GM23338 (cell line): ENCODE measurements around the gene KRTAP5-3. TPM values are rescaled to one million over a fixed set of nuclear protein-coding genes. Genes with fewer than 3 reads are reported as not detected.

Experiments
- ATAC-seq: fragments of 200-7000 bp; cut with Tn5 transposase; 3 replicates; pipeline ENCODE4 v1.9.1; 2020
- DNase-seq: peaks from one replicate; pipeline ENCODE4 v3.0.0-alpha.2; 2015; ENCODE audit warnings: low spot score
- H2AFZ ChIP-seq: fragments of 200-600 bp; sonication (generic); 2 replicates; pipeline ENCODE4 v1.8.0; 2016; ENCODE audit warnings: antibody characterized with exemption, mild to moderate bottlenecking, moderate library complexity
- H3F3A ChIP-seq: fragments of 200-600 bp; sonication (generic); replicated peaks from 2 replicates; pipeline ENCODE4 v1.8.0; 2017; ENCODE audit warnings: antibody characterized with exemption, mixed run types, low read depth
- H3K27ac ChIP-seq: fragments of 200-600 bp; sonication (generic); 2 replicates; pipeline ENCODE4 v1.6.1; 2016; ENCODE audit warnings: low read depth
- H3K27me3 ChIP-seq: fragments of 200-600 bp; sonication (generic); 2 replicates; pipeline ENCODE4 v1.8.0; 2016; ENCODE audit warnings: mild to moderate bottlenecking, mixed run types, moderate library complexity; ENCODE audit not compliant: insufficient read depth
- H3K36me3 ChIP-seq: fragments of 200-600 bp; sonication (generic); 2 replicates; pipeline ENCODE4 v1.8.0; 2016; ENCODE audit warnings: mild to moderate bottlenecking; ENCODE audit not compliant: insufficient read depth
- H3K4me1 ChIP-seq: fragments of 200-600 bp; sonication (generic); 2 replicates; pipeline ENCODE4 v1.8.0; 2016; ENCODE audit warnings: mild to moderate bottlenecking, moderate library complexity; ENCODE audit not compliant: insufficient read depth
- H3K4me2 ChIP-seq: fragments of 200-600 bp; sonication (generic); 2 replicates; pipeline ENCODE4 v1.7.1; 2017; ENCODE audit warnings: mixed run types
- H3K4me3 ChIP-seq: fragments of 200-600 bp; sonication (generic); 2 replicates; pipeline ENCODE4 v1.6.1; 2016; ENCODE audit warnings: mixed run types
- H3K79me2 ChIP-seq: fragments of 200-600 bp; sonication (generic); replicated peaks from 2 replicates; pipeline ENCODE4 v1.8.0; 2017; ENCODE audit warnings: mild to moderate bottlenecking; ENCODE audit not compliant: insufficient read depth
- H3K9me2 ChIP-seq: fragments of 200-600 bp; sonication (generic); 2 replicates; pipeline ENCODE4 v1.8.0; 2017; ENCODE audit not compliant: insufficient read depth
- H4K20me1 ChIP-seq: fragments of 200-600 bp; sonication (generic); replicated peaks from 2 replicates; pipeline ENCODE4 v1.8.0; 2017; ENCODE audit warnings: mild to moderate bottlenecking; ENCODE audit not compliant: insufficient read depth
- H3K27ac Mint-ChIP-seq: 2 replicates; pipeline ENCODE4 v1.8.0; 2020; ENCODE audit warnings: inconsistent platforms, mild to moderate bottlenecking, moderate library complexity, mixed read lengths
- H3K27me3 Mint-ChIP-seq: 3 replicates; pipeline ENCODE4 v1.8.0; 2022; ENCODE audit warnings: low read depth, mild to moderate bottlenecking, moderate library complexity, mixed read lengths, inconsistent platforms; ENCODE audit not compliant: insufficient read depth, poor library complexity
- H3K36me3 Mint-ChIP-seq: 3 replicates; pipeline ENCODE4 v1.8.0; 2021; ENCODE audit warnings: low read depth, mild to moderate bottlenecking, inconsistent platforms, moderate library complexity, mixed read lengths
- H3K4me1 Mint-ChIP-seq: 3 replicates; pipeline ENCODE4 v1.8.0; 2020; ENCODE audit warnings: mild to moderate bottlenecking, inconsistent platforms, mixed read lengths
- H3K4me3 Mint-ChIP-seq: 3 replicates; pipeline ENCODE4 v1.8.0; 2021; ENCODE audit warnings: moderate library complexity, mild to moderate bottlenecking, inconsistent platforms, mixed read lengths
- H3K9me3 Mint-ChIP-seq: 3 replicates; pipeline ENCODE4 v1.8.0; 2020; ENCODE audit warnings: moderate library complexity, mild to moderate bottlenecking, inconsistent platforms, mixed read lengths
- CREB1 ChIP-seq: fragments of 250-450 bp; sonication (Bioruptor Pico); IDR thresholded peaks from 2 replicates; pipeline ENCODE4 v1.5.0; 2020; ENCODE audit warnings: low read depth, mild to moderate bottlenecking, moderate library complexity
- CTCF ChIP-seq, 2 experiments: fragments of 200-600 bp in 1 of 2; sonication (generic) in 1 of 2; conservative IDR thresholded peaks; 2 replicates each; pipeline versions ENCODE4 v1.5.1 to v1.6.1; 2016 to 2017; ENCODE audit warnings: antibody characterized with exemption in 2 of 2, low read depth in 2 of 2, mild to moderate bottlenecking in 2 of 2, moderate library complexity in 1 of 2
- ETS1 ChIP-seq: IDR thresholded peaks from 2 replicates; pipeline ENCODE4 v1.6.1; 2016; ENCODE audit warnings: antibody characterized with exemption
- EZH2 ChIP-seq: fragments of 200-600 bp; sonication (generic); IDR thresholded peaks from one replicate; pipeline ENCODE4 v1.8.0; 2017; ENCODE audit warnings: antibody characterized with exemption, mild to moderate bottlenecking, low read depth; ENCODE audit not compliant: unreplicated experiment
- EZH2phosphoT487 ChIP-seq: fragments of 200-600 bp; sonication (generic); IDR thresholded peaks from one replicate; pipeline ENCODE4 v1.8.1; 2018; ENCODE audit warnings: antibody characterized with exemption; ENCODE audit not compliant: unreplicated experiment
- JUNB ChIP-seq: IDR thresholded peaks from one replicate; pipeline ENCODE4 v1.6.1; 2016; ENCODE audit warnings: antibody characterized with exemption; ENCODE audit not compliant: unreplicated experiment
- NANOG ChIP-seq: IDR thresholded peaks from 2 replicates; pipeline ENCODE4 v1.6.1; 2016; ENCODE audit warnings: antibody characterized with exemption, borderline replicate concordance
- REST ChIP-seq: IDR thresholded peaks from one replicate; pipeline ENCODE4 v1.6.1; 2018; ENCODE audit warnings: antibody characterized with exemption; ENCODE audit not compliant: unreplicated experiment
- ZNF114 ChIP-seq: fragments of 250-450 bp; sonication (Bioruptor Pico); IDR thresholded peaks from 2 replicates; pipeline ENCODE4 v1.5.0; 2020; ENCODE audit warnings: mild to moderate bottlenecking, moderate library complexity
- ZNF462 ChIP-seq: fragments of 250-450 bp; sonication (Bioruptor Pico); IDR thresholded peaks from 2 replicates; pipeline ENCODE4 v1.5.0; 2020; ENCODE audit warnings: mild to moderate bottlenecking, moderate library complexity
- polyA plus RNA-seq: library from polyadenylated mRNA; unstranded; fragments of >200 nt; fragmentation: Nextera tagmentation; extraction: Ambion mirVana; gene quantifications from 2 replicates; pipeline ENCODE4 v1.2.1, GENCODE V29; 2016
- total RNA-seq: library from RNA; depleted of rRNA; stranded (reverse); fragments of >200 nt; shearing (Covaris generic); gene quantifications from 2 replicates; pipeline ENCODE4 v1.2.3, GENCODE V29; 2014

Gene KRTAP5-3
- total and polyA plus RNA-seq, 2 experiments from 2014 or later: not detected

DNA sequence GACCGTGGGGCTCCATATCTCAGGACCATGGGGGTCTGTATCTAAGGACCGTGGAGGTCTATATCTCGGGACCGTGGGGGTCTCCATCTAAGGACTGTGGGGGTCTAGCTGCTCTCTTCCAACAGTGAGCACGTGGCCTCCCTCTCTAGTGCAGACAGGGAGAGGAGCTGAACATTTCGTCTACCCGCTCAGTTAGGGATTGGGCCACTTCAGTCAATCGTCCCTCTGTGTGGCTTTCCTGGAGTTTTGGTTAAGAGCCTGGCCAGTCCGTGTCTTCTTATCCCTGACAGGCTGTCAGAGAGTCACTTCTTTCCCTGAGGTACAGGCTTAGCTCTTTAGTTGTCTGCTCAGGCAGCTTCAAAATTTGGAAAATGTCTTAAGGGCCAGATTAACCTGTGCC lies 26.3 kb downstream of the KRTAP5-3 start:
- H3K4me1 ChIP-seq: no peaks in the 10 kb centered on the region
- Mint-ChIP-seq H3K9me3 (peaks cover 14% of the 10 kb centered on the region), H3K27ac (no peak overlapping the region), H3K36me3 (no peaks in the 10 kb centered on the region), H3K4me3 (no peak overlapping the region), H3K27me3 (peaks cover 16% of the 10 kb centered on the region), H3K4me1 (no peaks in the 10 kb centered on the region; the same call in 2 of the 3 replicates)
- no peaks in the 10 kb centered on the region for H3K36me3 ChIP-seq
- TF ChIP-seq CTCF (conservative IDR thresholded peaks at IDR 0.05; ENCODE audit: low read depth in 2 of 2): no peak
- no peak for TF ChIP-seq CREB1
- no peak for TF ChIP-seq ETS1
- no peak for TF ChIP-seq EZH2
- no peak for TF ChIP-seq EZH2phosphoT487
- no peak for TF ChIP-seq REST
- no peak for TF ChIP-seq JUNB
- no peak for TF ChIP-seq NANOG
- no peak for TF ChIP-seq ZNF114
- TF ChIP-seq ZNF462: no peak
- no peaks in the 10 kb centered on the region for H3K79me2 ChIP-seq
- no peak overlapping the region for H3K27ac ChIP-seq
- DNase-seq: no peak
- no peak overlapping the region for H2AFZ ChIP-seq
- no peaks in the 10 kb centered on the region for H3K27me3 ChIP-seq
- H3K9me2 ChIP-seq: no peaks in the 10 kb centered on the region
- H3F3A ChIP-seq: no peaks in the 10 kb centered on the region
- ATAC-seq: no peak
- H3K4me2 ChIP-seq: no peak overlapping the region
- H3K4me3 ChIP-seq: no peak overlapping the region
- H4K20me1 ChIP-seq: no peaks in the 10 kb centered on the region
